Stomach smooth muscle (tissue), 2 donors: ENCODE results near the gene ERBB2.
A peak's percentile ranks its signal among the peaks of the same experiment; 100 is the strongest.
"Not testable (repeated sequence)": the region's sequence is repeated elsewhere in the genome, so short reads cannot be mapped to it uniquely, and the experiment has no call there.

ENCODE experiments used
- H3K27ac ChIP-seq: one replicate; pipeline ENCODE4 v1.7.0; 2013; ENCODE audit warnings: mild to moderate bottlenecking, low read length, inconsistent platforms
- H3K27me3 ChIP-seq, 2 donors: one replicate each; pipeline ENCODE4 v1.7.0; 2013; ENCODE audit warnings: low read length in 2 of 2; ENCODE audit not compliant: insufficient read depth in 2 of 2, control insufficient read depth in 1 of 2
- H3K36me3 ChIP-seq, 2 donors: one replicate each; pipeline ENCODE4 v1.7.0; 2013; ENCODE audit warnings: low read length in 2 of 2; ENCODE audit not compliant: control insufficient read depth in 2 of 2, insufficient read depth in 2 of 2
- H3K4me1 ChIP-seq: one replicate; pipeline ENCODE4 v1.7.0; 2013; ENCODE audit warnings: low read length; ENCODE audit not compliant: control insufficient read depth, insufficient read depth
- H3K4me3 ChIP-seq, 2 donors: one replicate each; pipeline ENCODE4 v1.7.0; 2013; ENCODE audit warnings: low read length in 2 of 2
- H3K9ac ChIP-seq, 2 donors: one replicate each; pipeline ENCODE4 v1.7.0; 2013; ENCODE audit warnings: low read length in 2 of 2, mild to moderate bottlenecking in 1 of 2
- H3K9me3 ChIP-seq, 2 donors: one replicate each; pipeline ENCODE4 v1.7.0; 2013; ENCODE audit warnings: low read length in 2 of 2; ENCODE audit not compliant: control insufficient read depth in 2 of 2
- donor health status: healthy.
- donor health status: Pancreatic carcinoma.

The ERBB2 gene

DNA sequence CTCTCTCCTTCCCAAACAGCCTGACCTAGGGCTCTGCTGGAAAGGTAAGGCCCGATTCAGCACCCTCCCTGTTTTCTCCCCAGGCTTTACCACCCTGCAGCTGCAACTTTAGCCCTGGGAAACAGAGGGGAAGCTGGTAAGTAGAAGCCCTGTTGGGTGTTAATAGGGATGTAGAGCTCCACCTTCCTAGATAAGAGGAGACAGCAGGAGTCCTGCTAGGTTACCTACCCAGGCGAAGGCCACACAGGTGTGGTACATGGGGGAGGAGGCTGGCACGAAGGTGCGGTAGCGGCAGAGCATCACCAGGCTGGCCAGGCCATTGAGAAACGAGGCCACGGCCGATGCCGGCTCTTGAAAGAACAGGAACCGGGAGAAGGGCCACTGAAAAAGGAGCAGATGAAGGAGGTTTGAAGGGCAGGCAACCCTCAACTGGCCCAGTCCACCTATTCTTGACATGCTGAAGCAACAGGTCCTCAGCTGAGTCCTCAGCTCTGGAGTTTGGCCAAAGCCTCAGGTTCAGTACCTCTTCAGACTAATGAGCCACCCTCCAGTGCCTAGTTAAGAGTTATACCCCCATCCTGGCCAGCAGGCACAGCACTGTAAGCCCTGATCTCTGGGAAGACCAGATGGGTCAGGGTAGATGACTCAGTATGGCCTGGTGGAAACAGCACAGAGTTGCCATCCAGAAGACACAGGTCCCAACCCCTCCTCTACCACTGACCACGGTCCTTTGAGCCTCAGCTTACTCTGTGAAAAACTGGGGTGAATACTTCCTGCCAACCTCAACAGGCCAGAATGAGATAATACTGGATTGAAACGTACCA is 15.3 kb upstream of the ERBB2 start:
- Histone ChIP-seq H3K27ac (no peak overlapping the region), H3K4me3 (no peak overlapping the region), H3K9ac (no peak overlapping the region), H3K27me3 (no peaks in the 10 kb centered on the region), H3K9me3 (no peaks in the 10 kb centered on the region), H3K4me1 (peaks cover 7% of the 10 kb centered on the region), H3K36me3 (peaks cover 9 to 14% of the 10 kb centered on the region in 2 donors)

DNA sequence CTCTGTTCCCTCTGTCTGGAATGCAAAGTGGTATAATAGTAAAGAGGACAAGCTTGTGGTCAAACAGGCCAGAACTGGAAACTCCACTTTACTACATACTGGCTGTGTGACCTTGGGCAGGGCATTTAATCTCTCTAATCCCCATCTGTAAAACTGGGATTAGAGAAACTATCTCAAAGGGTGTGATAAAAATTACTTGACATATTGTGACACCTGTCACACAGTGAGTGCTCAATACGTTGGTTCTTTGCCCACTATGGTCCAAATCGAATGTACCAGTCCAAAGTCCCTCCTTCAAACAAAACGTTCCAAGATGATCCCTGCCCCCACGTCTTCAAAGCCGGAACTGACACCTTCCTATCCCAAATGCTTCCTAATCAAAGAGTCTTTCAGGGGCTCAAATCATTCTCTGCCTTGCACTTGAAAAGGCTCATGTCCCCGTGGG is 12.7 kb upstream of the ERBB2 start:
- H3K4me1 ChIP-seq, result peaks cover 7% of the 10 kb centered on the region
- peak overlapping the region; percentile 87 to 94 for H3K4me3 ChIP-seq
- peaks cover 9 to 10% of the 10 kb centered on the region in 2 donors for H3K36me3 ChIP-seq
- H3K9me3 ChIP-seq, result no peaks in the 10 kb centered on the region
- H3K27me3 ChIP-seq, result no peaks in the 10 kb centered on the region
- peak overlapping the region; percentile 84 for H3K27ac ChIP-seq
- H3K9ac ChIP-seq, result peak overlapping the region; percentile 42 to 58

DNA sequence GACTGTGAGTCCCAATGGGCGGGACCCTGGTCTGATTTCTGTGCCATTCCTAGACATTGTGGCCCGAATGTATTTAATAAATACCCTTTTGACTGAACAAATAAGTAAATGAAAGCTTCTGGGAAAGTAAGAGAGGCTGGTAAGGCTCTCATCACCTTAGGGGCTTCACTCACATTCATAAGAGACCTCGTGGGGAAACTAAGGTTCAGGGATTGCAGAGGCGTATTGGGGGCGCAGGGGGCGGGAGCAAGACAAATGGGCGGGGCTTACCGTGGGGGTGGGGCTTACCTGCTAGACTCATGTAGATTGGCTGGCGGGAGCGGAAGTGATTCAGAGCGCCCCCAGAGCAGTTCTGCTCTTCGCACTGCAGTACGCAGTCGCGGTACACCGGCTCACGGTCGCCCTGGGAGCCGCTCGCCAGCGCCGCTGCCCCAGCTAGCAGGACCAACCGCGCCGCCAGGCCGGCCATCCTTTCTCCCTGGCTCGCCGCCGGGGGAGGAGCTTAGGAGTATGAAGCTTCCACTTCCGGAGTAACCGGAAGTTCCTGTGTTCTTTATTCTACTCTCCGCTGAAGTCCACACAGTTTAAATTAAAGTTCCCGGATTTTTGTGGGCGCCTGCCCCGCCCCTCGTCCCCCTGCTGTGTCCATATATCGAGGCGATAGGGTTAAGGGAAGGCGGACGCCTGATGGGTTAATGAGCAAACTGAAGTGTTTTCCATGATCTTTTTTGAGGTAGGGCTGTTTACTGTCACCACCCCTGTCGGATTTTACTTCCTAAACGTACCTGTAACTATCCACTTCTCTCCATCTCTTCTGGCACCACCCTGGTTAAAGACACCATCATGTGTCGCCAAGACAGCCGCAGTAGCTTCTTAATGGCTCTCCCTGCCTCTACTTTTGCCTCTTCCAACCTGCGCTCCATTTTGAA is 12.1 kb upstream of the ERBB2 start, which contains the start of gene PGAP3:
TSS of gene PGAP3 (minus strand) at position 512 of the 929 bp plus-strand sequence. CDS start at position 469, 43 bp downstream.
- no peaks in the 10 kb centered on the region for H3K27me3 ChIP-seq
- H3K9ac ChIP-seq, result peak within 1 kb of the TSS; percentile 58 to 84
- H3K36me3 ChIP-seq, result peaks cover 9 to 10% of the 10 kb centered on the region in 2 donors
- H3K27ac ChIP-seq, result peak within 1 kb of the TSS; percentile 84
- H3K4me1 ChIP-seq, result peaks cover 7% of the 10 kb centered on the region
- H3K9me3 ChIP-seq, result no peaks in the 10 kb centered on the region
- H3K4me3 ChIP-seq, result peak within 1 kb of the TSS; percentile 87 to 94

DNA sequence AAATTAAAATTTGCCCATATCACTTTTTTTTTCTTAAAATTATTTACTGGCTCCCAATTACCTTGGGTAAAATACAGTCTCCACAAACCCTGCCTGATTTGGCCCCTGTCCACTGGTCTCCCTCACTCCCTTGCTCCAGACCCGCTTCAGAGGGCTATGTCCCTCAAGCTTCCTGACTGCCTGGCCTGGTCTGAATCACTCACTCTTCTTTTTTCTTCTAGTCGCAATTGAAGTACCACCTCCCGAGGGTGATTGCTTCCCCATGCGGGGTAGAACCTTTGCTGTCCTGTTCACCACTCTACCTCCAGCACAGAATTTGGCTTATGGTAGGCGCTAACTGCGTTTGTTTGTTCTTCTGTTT is 11.4 kb upstream of the ERBB2 start:
- peak overlapping the region; percentile 58 to 84 for H3K9ac ChIP-seq
- peaks cover 5 to 9% of the 10 kb centered on the region in 2 donors for H3K36me3 ChIP-seq
- no peaks in the 10 kb centered on the region for H3K27me3 ChIP-seq
- H3K9me3 ChIP-seq, result no peaks in the 10 kb centered on the region
- peak overlapping the region; percentile 87 to 94 for H3K4me3 ChIP-seq
- peak overlapping the region; percentile 84 for H3K27ac ChIP-seq
- peaks cover 7% of the 10 kb centered on the region for H3K4me1 ChIP-seq

DNA sequence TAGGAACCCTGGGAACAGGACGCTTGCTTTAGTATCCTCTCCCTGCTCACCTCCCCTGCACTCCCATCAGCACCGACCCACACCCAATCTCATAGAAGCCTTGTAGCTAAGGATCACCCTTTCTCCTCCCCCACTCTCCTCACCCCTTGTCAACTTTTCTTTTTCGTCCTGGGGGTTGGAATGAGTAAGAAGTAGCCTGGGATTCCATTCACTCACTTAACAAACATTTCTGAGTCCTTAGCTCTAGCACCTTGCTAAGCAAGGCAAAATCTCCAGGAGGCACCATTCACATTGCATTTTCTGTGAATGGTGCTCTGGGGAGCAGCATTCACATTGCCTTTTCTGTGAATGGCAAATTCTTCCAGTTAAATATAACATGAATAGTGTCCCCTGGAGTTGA is 10.9 kb upstream of the ERBB2 start:
- Histone ChIP-seq H3K4me3 (peak overlapping the region; percentile 87 to 94), H3K9ac (no peak overlapping the region), H3K27me3 (no peaks in the 10 kb centered on the region), H3K27ac (no peak overlapping the region), H3K4me1 (peaks cover 7% of the 10 kb centered on the region), H3K9me3 (no peaks in the 10 kb centered on the region), H3K36me3 (peaks cover 3 to 6% of the 10 kb centered on the region in 2 donors)

DNA sequence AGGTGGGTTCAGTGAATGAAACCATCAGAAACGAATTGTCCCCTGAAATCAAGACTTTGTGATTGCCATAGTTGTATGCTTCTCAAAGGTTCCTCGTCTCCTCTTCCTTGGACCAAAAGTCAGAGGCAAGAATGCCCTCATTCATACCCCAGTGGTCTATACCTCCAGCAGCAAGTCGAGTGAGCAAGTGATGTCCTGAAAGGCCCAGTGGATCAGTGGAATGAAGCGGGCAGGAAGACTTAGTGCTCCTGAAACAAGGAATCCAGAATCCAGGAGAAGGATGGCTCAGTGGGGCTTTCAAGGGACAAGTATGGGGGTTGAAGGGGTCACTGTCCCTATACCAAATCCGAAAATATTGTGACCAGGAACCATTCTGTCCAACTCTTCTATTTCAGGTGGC is 5.3 kb upstream of the ERBB2 start:
- Histone ChIP-seq H3K27ac (no peak overlapping the region), H3K27me3 (no peaks in the 10 kb centered on the region), H3K9me3 (no peaks in the 10 kb centered on the region), H3K36me3 (no peaks in the 10 kb centered on the region), H3K9ac (no peak overlapping the region), H3K4me3 (no peak overlapping the region), H3K4me1 (peaks cover 5% of the 10 kb centered on the region)

DNA sequence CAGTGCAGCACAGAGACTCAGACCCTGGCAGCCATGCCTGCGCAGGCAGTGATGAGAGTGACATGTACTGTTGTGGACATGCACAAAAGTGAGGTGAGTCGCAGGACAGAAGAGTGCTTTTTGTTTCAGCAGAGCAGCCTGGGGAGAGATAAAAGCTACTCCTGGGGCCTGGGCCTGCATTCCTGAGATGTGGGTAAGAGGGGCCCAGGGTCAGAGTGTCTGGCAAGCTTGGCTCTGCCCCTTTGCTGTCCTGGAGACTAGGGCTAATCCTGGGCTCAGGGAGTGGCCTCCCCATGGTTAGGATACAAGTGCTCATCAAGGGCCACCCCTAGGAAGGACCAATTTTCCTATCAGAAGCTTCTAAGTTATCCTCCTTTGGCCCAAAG is 4.8 kb upstream of the ERBB2 start:
- H3K9ac ChIP-seq, result no peak overlapping the region

DNA sequence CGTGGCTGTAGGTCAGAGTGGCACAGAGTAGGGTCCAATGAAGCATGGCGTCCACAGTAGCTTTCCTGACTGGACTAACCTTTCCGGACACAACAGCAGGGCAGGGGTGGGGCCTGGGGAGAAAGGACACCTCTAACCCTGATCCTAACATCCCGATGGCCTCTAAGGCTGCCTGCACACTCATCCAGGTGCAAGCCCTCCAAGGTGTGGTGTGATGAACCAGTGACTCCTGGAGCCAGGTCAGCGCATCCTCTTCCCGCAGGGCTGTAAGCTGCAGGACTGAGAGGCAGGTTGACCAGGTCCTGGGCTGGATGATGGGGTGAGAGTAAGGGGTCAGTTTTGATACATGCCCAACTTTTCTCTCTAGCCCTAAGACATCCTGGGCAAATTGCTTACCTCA is 3.1 kb upstream of the ERBB2 start:
- H3K27ac ChIP-seq, result no peak overlapping the region

More for the DNA sequence above, 4.8 kb upstream of the ERBB2 start:
- Histone ChIP-seq H3K9me3 (no peaks in the 10 kb centered on the region), H3K4me1 (peaks cover 5% of the 10 kb centered on the region), H3K27me3 (no peaks in the 10 kb centered on the region), H3K4me3 (no peak overlapping the region), H3K27ac (no peak overlapping the region), H3K36me3 (no peaks in the 10 kb centered on the region)

DNA sequence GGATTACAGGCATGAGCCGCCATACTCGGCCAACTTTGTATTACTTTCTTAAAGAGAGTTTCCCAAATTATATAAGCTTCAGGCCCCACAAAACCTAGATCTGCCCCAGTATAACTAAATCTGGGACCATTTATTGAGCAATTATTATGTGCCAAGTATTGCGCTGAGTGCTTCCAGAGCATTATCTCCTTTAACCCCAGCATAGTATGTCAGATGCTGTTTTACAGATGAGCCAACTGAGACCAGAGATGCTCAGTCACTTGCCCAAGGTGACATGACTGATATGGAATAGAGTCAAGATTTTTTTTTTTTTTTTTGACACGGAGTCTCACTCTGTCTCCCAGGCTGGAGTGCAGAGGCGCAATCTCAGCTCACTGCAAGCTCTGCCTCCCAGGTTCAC is 1.9 kb upstream of the ERBB2 start:
- no peaks in the 10 kb centered on the region for H3K36me3 ChIP-seq
- H3K9ac ChIP-seq, result no peak overlapping the region
- H3K27ac ChIP-seq, result no peak overlapping the region
- no peaks in the 10 kb centered on the region for H3K9me3 ChIP-seq
- no peak overlapping the region for H3K4me3 ChIP-seq
- H3K4me1 ChIP-seq, result peaks cover 24% of the 10 kb centered on the region
- no peaks in the 10 kb centered on the region for H3K27me3 ChIP-seq

More for the DNA sequence above, 3.1 kb upstream of the ERBB2 start:
- Histone ChIP-seq H3K36me3 (no peaks in the 10 kb centered on the region), H3K9ac (no peak overlapping the region), H3K27me3 (no peaks in the 10 kb centered on the region), H3K4me3 (no peak overlapping the region), H3K4me1 (peaks cover 21% of the 10 kb centered on the region), H3K9me3 (no peaks in the 10 kb centered on the region)

DNA sequence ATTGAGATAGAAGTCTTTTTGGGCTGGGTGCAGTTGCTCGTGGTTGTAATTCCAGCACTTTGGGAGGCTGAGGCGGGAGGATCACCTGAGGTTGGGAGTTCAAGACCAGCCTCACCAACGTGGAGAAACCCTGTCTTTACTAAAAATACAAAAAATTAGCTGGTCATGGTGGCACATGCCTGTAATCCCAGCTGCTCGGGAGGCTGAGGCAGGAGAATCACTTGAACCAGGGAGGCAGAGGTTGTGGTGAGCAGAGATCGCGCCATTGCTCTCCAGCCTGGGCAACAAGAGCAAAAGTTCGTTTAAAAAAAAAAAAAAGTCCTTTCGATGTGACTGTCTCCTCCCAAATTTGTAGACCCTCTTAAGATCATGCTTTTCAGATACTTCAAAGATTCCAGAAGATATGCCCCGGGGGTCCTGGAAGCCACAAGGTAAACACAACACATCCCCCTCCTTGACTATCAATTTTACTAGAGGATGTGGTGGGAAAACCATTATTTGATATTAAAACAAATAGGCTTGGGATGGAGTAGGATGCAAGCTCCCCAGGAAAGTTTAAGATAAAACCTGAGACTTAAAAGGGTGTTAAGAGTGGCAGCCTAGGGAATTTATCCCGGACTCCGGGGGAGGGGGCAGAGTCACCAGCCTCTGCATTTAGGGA is 577 bp upstream of the ERBB2 start:
- Histone ChIP-seq H3K9ac (peak overlapping the region; percentile 72 to 73), H3K27ac (peak overlapping the region; percentile 62), H3K4me1 (peaks cover 24% of the 10 kb centered on the region), H3K4me3 (peak overlapping the region; percentile 72 to 79)
- not testable (repeated sequence) for H3K36me3 ChIP-seq, H3K27me3 ChIP-seq, H3K9me3 ChIP-seq
